ENCODE results near the gene MTHFD1.

The MTHFD1 gene

GRCh38 chr14:64493455-64493854 lies 105.3 kb downstream of the MTHFD1 start:
- no peak for DNase-seq (ENCODE audit: low read depth, low spot score)

- DNase-seq (ENCODE audit: low read depth, low spot score): no peak
These were observed 107.1 kb downstream of the MTHFD1 start for GRCh38 chr14:64495252-64495651.

- DNase-seq (ENCODE audit: low read depth, low spot score): no peak
These were observed 108.6 kb downstream of the MTHFD1 start for GRCh38 chr14:64496764-64497163.

- DNase-seq (ENCODE audit: low read depth, low spot score): no peak
These were observed 111.9 kb downstream of the MTHFD1 start for GRCh38 chr14:64500088-64500487.

GRCh38 chr14:64501411-64502171 lies 113.4 kb downstream of the MTHFD1 start:
- no peak for DNase-seq (ENCODE audit: low read depth, low spot score)

- no peak for DNase-seq (ENCODE audit: low read depth, low spot score)
These were observed 114.3 kb downstream of the MTHFD1 start for GRCh38 chr14:64502456-64502855.

- DNase-seq (ENCODE audit: low read depth, low spot score): no peak
These were observed 114.8 kb downstream of the MTHFD1 start for GRCh38 chr14:64502887-64503433.

GRCh38 chr14:64503434-64504309 lies 115.5 kb downstream of the MTHFD1 start, which contains the start of gene ZBTB25:
ZBTB25 (minus strand) TSS chr14:64503838; CDS start chr14:64490533, 13,305 bp downstream.
- peak; percentile 97 for DNase-seq (ENCODE audit: low read depth, low spot score)

- DNase-seq (ENCODE audit: low read depth, low spot score): peak; percentile 74
These were observed 116.2 kb downstream of the MTHFD1 start, which contains the start of gene ZBTB1 for GRCh38 chr14:64504310-64504896. ZBTB1 (plus strand) TSS chr14:64504770; CDS start chr14:64521505, 16,735 bp downstream.

GRCh38 chr14:64504897-64505794 lies 117.0 kb downstream of the MTHFD1 start:
- peak; percentile 70 for DNase-seq (ENCODE audit: low read depth, low spot score)

- no peak for DNase-seq (ENCODE audit: low read depth, low spot score)
These were observed 118.6 kb downstream of the MTHFD1 start for GRCh38 chr14:64506721-64507120.

GRCh38 chr14:64507376-64508156 lies 119.4 kb downstream of the MTHFD1 start:
- no peak for DNase-seq (ENCODE audit: low read depth, low spot score)

- DNase-seq (ENCODE audit: low read depth, low spot score): no peak
These were observed 120.1 kb downstream of the MTHFD1 start for GRCh38 chr14:64508215-64508776.

- no peak for DNase-seq (ENCODE audit: low read depth, low spot score)
These were observed 120.9 kb downstream of the MTHFD1 start for GRCh38 chr14:64509036-64509435.
